ENCODE data around the gene NUP210L. TPM values are rescaled to one million over a fixed set of nuclear protein-coding genes. Genes with fewer than 3 reads are reported as not detected.

Gene NUP210L
- total and polyA plus RNA-seq, 2 of the 13 experiments (the other 11 are each of a cell fraction or from before 2014, with no cell fraction given) = not detected

- no peak for TF ChIP-seq ZBED4 (CRISPR knock-in tag; IDR thresholded peaks at IDR 0.05; ENCODE audit: borderline replicate concordance)
- peak; percentile 80 for TF ChIP-seq GABPA (IDR thresholded peaks at IDR 0.05; ENCODE audit: low read depth, low read length)
- peak; percentile 96 for TF ChIP-seq GABPA (CRISPR knock-in tag; IDR thresholded peaks at IDR 0.05; ENCODE audit: low read depth)
- peak; percentile 44; the same call in 1 of the 2 replicates for TF ChIP-seq NFYC (CRISPR knock-in tag; IDR thresholded peaks at IDR 0.05)
- TF ChIP-seq ZNF274 (CRISPR knock-in tag; IDR thresholded peaks at IDR 0.05) = peak; percentile 39; the same call in 1 of the 2 replicates
- TF ChIP-seq ZNF205 (CRISPR knock-in tag; IDR thresholded peaks at IDR 0.05) = no peak
- peak; percentile 73 for TF ChIP-seq TAF1 (CRISPR knock-in tag; IDR thresholded peaks at IDR 0.05)
- peak; percentile 60; the same call in 1 of the 2 replicates for TF ChIP-seq BCL3 (CRISPR knock-in tag; IDR thresholded peaks at IDR 0.05)
- TF ChIP-seq ZNF280B (CRISPR knock-in tag; IDR thresholded peaks at IDR 0.05; ENCODE audit: borderline replicate concordance) = no peak
- TF ChIP-seq FOSL1 (CRISPR knock-in tag; IDR thresholded peaks at IDR 0.05; ENCODE audit: borderline replicate concordance) = no peak
- TF ChIP-seq WIZ (CRISPR knock-in tag; IDR thresholded peaks at IDR 0.05) = peak; percentile 47; the same call in 1 of the 2 replicates
- TF ChIP-seq KMT2B (CRISPR knock-in tag; IDR thresholded peaks at IDR 0.05) = peak; percentile 68; the same call in 1 of the 2 replicates
- TF ChIP-seq ZSCAN22 (CRISPR knock-in tag; IDR thresholded peaks at IDR 0.05) = no peak
- no peak for TF ChIP-seq BCL6 (CRISPR knock-in tag; IDR thresholded peaks at IDR 0.05)
- TF ChIP-seq TSC22D2 (CRISPR knock-in tag; IDR thresholded peaks at IDR 0.05; ENCODE audit: borderline replicate concordance) = no peak
- TF ChIP-seq ATF7-NPFF (CRISPR knock-in tag; IDR thresholded peaks at IDR 0.05; ENCODE audit: low read depth) = peak; percentile 67; the same call in 1 of the 2 replicates
- no peak for TF ChIP-seq ZNF792 (CRISPR knock-in tag; IDR thresholded peaks at IDR 0.05)
- TF ChIP-seq NKX3-1 (CRISPR knock-in tag; IDR thresholded peaks at IDR 0.05) = peak; percentile 79; the same call in 1 of the 2 replicates
- TF ChIP-seq ZNF709 (CRISPR knock-in tag; IDR thresholded peaks at IDR 0.05) = peak; percentile 65; the same call in 1 of the 2 replicates
- TF ChIP-seq NR1H2 (CRISPR knock-in tag; IDR thresholded peaks at IDR 0.05; ENCODE audit: borderline replicate concordance, low read depth) = peak; percentile 47; the same call in 1 of the 2 replicates
- TF ChIP-seq ZNF235 (CRISPR knock-in tag; IDR thresholded peaks at IDR 0.05; ENCODE audit: borderline replicate concordance) = peak; percentile 60; the same call in 1 of the 2 replicates
- TF ChIP-seq NR2C2 (CRISPR knock-in tag; IDR thresholded peaks at IDR 0.05; ENCODE audit: borderline replicate concordance) = peak; percentile 98
- peak; percentile 79; the same call in 1 of the 2 replicates for TF ChIP-seq EEA1 (CRISPR knock-in tag; IDR thresholded peaks at IDR 0.05; ENCODE audit: borderline replicate concordance)
- no peak for TF ChIP-seq CHCHD3 (CRISPR knock-in tag; IDR thresholded peaks at IDR 0.05)
These were observed 196.5 kb downstream of the NUP210L start, which contains the start of gene CRTC2 (continued) for GRCh38 chr1:153958111-153958960.

All from HepG2 (cell line).